Activated gamma-delta T cell treated with anti-CD3 and anti-CD28 coated beads, Interleukin-2, amount 50 U/mL, for 16 hours (primary cell): ENCODE data around the gene CCDC106.
A peak's percentile ranks its signal among the peaks of the same experiment; 100 is the strongest.

Source experiments
- DNase-seq: peaks from one replicate; pipeline ENCODE4 v3.0.0-alpha.2; 2020; ENCODE audit warnings: low read depth

CCDC106 gene

DNA sequence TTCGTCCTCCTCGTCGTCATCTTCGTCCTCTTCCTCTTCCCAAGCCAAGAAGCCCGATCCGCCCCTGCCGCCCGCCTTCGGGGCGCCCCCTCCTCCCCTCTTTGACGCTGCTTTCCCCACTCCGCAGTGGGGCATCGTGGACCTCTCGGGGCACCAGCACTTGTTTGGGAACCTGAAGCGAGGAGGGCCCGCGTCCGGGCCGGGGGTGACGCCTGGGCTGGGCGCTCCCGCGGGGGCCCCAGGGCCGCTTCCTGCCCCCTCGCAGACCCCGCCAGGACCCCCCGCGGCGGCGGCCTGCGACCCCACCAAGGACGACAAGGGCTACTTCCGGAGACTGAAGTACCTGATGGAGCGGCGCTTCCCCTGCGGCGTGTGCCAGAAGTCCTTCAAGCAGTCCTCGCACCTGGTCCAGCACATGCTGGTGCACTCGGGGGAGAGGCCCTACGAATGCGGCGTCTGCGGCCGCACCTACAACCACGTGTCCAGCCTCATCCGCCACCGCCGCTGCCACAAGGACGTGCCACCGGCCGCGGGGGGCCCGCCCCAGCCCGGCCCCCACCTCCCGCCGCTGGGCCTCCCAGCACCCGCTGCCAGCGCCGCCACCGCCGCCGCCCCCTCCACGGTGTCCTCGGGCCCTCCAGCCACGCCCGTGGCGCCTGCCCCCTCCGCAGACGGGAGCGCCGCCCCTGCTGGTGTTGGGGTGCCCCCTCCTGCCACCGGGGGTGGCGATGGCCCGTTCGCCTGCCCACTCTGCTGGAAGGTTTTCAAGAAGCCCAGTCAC, 33.9 kb upstream of the CCDC106 start:
- DNase-seq, result no peak

DNA sequence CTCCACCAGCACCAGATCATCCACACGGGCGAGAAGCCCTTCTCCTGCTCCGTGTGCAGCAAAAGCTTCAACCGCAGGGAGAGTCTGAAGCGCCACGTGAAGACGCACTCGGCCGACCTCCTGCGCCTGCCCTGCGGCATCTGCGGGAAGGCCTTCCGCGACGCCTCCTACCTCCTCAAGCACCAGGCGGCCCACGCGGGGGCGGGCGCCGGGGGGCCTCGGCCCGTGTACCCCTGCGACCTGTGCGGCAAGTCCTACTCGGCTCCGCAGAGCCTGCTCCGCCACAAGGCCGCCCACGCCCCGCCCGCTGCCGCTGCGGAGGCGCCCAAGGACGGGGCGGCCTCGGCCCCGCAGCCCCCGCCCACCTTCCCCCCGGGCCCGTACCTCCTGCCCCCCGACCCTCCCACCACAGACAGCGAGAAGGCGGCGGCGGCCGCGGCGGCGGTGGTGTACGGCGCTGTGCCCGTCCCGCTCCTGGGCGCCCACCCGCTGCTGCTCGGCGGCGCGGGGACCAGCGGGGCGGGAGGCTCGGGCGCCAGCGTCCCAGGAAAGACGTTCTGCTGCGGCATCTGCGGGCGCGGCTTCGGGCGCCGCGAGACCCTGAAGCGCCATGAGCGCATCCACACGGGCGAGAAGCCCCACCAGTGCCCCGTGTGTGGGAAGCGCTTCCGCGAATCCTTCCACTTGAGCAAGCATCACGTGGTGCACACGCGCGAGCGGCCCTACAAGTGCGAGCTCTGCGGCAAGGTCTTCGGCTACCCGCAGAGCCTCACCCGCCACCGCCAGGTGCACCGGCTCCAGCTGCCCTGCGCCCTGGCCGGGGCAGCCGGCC, 33.1 kb upstream of the CCDC106 start:
- no peak for DNase-seq

GRCh38 chr19:55615543-55616394, 32.2 kb upstream of the CCDC106 start:
- DNase-seq, result no peak

DNA sequence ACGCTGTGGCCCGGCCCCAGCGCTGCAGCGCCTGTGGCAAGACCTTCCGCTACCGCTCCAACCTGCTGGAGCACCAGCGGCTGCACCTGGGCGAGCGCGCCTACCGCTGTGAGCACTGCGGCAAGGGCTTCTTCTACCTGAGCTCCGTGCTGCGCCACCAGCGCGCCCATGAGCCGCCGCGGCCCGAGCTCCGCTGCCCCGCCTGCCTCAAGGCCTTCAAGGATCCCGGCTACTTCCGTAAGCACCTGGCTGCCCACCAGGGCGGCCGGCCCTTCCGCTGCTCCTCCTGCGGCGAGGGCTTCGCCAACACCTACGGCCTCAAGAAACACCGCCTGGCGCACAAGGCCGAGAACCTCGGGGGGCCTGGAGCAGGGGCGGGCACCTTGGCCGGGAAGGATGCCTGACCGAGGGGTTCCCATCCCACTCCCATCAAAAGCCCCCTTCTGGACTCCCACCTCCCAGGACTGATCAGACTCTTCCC, 31.6 kb upstream of the CCDC106 start:
- DNase-seq, result no peak

DNA sequence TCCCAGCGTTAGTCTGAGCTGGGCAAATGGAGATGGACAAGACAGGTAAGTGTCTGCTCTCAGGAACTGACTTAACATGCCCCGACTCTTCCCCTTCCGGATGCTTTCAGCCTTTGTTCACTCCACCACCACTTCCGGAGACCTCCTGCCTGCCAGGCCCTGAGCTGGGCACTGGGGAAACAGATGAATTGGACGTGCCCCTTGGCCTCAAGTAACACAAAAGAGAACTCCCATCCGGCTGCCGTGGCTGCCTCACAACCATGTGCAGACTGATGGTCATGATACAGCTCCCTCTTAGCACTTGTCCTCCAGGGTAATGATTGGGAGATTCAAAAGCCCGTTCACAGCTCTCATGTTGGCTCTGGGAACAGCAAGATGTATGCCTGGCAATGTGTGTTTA, 30.6 kb upstream of the CCDC106 start:
- DNase-seq, result no peak

- DNase-seq, result no peak
Observed at GRCh38 chr19:55618426-55618825, 29.6 kb upstream of the CCDC106 start.

GRCh38 chr19:55619286-55619685, 28.7 kb upstream of the CCDC106 start:
- DNase-seq, result no peak

GRCh38 chr19:55620410-55621204, 27.4 kb upstream of the CCDC106 start:
- no peak for DNase-seq

GRCh38 chr19:55621205-55621672, 26.8 kb upstream of the CCDC106 start:
- no peak for DNase-seq

- DNase-seq, result no peak
Observed at GRCh38 chr19:55621673-55622231, 26.3 kb upstream of the CCDC106 start.

DNA sequence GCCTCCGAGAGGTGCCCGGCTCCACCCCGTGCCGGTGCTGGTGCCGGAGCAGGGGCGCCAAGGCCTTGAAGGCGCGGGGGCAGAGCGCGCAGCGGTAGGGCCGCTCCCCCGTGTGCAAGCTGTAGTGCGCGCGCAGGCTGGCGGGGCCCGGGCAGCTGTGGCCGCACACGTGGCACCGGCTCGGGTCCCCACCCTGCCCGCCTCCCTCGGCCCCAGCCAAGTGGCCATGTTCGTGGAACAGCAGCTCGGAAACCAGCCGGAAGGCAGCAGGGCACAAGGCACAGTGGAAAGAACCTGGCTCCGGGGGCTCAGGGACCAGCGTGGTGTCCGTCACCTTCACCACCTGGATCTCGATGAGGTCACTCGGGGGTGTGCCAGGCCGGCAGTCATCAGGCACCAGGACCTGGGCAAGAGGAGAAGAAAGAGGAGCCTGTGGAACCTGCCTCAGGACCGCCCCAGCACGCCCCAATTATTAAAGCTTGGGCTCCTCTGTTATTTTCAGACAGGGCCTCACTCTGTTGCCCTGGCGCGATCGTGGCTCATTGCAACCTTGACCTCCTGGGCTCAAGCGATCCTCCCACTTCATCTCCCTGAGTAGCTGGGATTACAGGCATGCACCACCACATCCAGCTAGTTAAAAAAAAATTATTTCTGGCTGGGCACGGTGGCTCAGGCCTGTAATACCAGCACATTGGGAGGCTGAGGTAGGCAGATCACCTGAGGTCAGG, 25.6 kb upstream of the CCDC106 start:
- no peak for DNase-seq

DNA sequence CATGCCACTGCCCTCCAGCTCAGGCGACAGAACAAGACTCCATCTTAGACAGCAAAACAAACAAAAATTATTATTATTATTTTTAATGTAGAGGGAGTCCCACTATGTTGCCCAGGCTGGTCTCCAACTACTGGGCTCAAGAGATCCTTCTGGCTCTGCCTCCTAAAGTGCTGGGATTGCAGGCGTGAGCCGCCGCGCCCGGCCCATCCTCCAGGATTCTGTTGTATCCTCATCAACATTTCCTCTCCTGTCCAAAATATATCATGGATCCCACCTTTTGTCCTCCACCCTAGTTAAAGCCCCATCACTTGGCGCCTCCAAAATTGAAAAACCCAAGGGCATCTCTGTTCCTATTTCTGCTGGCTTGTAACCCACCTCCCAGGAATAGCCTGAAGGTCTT, 24.9 kb upstream of the CCDC106 start:
- DNase-seq, result no peak

DNA sequence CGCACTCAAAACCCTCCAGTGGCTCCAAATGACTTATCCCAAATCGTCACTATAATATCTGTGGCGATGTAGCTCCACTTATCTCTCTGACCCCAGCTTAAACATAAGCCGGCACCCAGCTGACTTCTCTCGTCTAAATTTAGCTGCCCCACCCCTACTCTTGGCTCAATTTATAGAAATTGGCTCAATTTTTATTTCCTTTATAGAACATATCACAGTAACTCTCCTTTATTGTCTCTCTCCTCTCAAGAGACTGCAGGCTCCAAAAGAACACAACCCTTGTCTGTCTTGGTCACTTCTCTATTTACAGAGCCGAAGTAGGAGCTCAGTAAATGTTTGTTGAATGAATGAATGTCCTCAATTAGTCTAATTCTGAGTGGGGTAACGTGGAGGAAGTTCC, 24.5 kb upstream of the CCDC106 start:
- no peak for DNase-seq

GRCh38 chr19:55624109-55625003, 23.7 kb upstream of the CCDC106 start, which contains the start of gene ZNF784:
TSS of gene ZNF784 (minus strand) at chr19:55624566. CDS start at chr19:55624561, 5 bp downstream.
- peak; percentile 91 for DNase-seq

- no peak for DNase-seq
Observed at GRCh38 chr19:55625004-55625326, 23.0 kb upstream of the CCDC106 start.

- peak; percentile 36 for DNase-seq
Observed at GRCh38 chr19:55626350-55626749, 21.7 kb upstream of the CCDC106 start.

- DNase-seq, result peak; percentile 91
Observed at GRCh38 chr19:55632463-55632834, 15.6 kb upstream of the CCDC106 start.

- DNase-seq, result no peak
Observed at GRCh38 chr19:55633861-55634260, 14.2 kb upstream of the CCDC106 start.

DNA sequence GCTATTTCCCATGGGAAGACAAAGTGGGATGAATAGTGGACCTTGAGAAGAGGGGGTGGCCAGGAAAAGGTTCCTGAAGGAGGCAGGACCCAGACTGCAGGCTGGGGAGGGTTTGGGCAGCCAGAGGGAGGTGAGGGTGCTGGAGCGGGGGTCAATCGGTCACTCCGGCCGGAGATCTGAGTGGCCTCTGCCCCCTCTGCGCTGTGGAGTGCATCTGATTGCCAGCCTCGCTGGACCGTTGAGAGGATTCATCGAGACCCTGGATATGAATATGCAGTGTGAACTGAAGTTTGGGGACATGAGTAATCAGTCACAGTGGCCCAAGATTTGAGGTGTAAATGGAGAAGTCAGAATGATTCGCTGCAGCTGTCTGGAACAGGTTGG, 12.7 kb upstream of the CCDC106 start:
- DNase-seq, result no peak
